Activated CD8-positive, alpha-beta memory T cell treated with anti-CD3 and anti-CD28 coated beads, Interleukin-2, amount 10 ng/mL, durations not matched to agents 7 days and 5 days (primary cell): ENCODE measurements around the gene TBX5. TPM values are rescaled to one million over a fixed set of nuclear protein-coding genes. Genes with fewer than 3 reads are reported as not detected.
A peak's percentile ranks its signal among the peaks of the same experiment; 100 is the strongest.

Source experiments
- ATAC-seq: fragments of 150-1000 bp; cut with Tn5 transposase; one replicate; pipeline ENCODE4 v1.10.0; 2021; ENCODE audit warnings: moderate library complexity
- CTCF ChIA-PET: fragments of 350-600 bp; sonication (Branson Sonifier 250); formaldehyde crosslinking; loops from one replicate; lab custom pipeline; 2021; ENCODE audit warnings: antibody characterized with exemption; lab: Charles Lee
- DNase-seq: peaks from one replicate; pipeline ENCODE4 v3.0.0-alpha.2; 2020
- H3K27ac Mint-ChIP-seq: one replicate; pipeline ENCODE4 v1.8.0; 2021; ENCODE audit warnings: mild to moderate bottlenecking, mixed read lengths
- H3K27me3 Mint-ChIP-seq: one replicate; pipeline ENCODE4 v1.8.0; 2021; ENCODE audit warnings: mixed read lengths
- H3K36me3 Mint-ChIP-seq: one replicate; pipeline ENCODE4 v1.8.0; 2021; ENCODE audit warnings: mild to moderate bottlenecking, mixed read lengths
- H3K4me1 Mint-ChIP-seq: one replicate; pipeline ENCODE4 v1.8.0; 2021; ENCODE audit warnings: mixed read lengths
- H3K4me3 Mint-ChIP-seq: one replicate; pipeline ENCODE4 v1.8.0; 2021; ENCODE audit warnings: mild to moderate bottlenecking, moderate library complexity, mixed read lengths
- H3K9me3 Mint-ChIP-seq: one replicate; pipeline ENCODE4 v1.8.0; 2022; ENCODE audit warnings: low read depth, mixed read lengths
- total RNA-seq, 2 experiments: library from RNA; stranded (reverse); gene quantifications; one replicate each; pipeline ENCODE4 v1.2.3, GENCODE V29; 2021

Gene TBX5
- total RNA-seq, 2 experiments from 2014 or later = not detected

DNA sequence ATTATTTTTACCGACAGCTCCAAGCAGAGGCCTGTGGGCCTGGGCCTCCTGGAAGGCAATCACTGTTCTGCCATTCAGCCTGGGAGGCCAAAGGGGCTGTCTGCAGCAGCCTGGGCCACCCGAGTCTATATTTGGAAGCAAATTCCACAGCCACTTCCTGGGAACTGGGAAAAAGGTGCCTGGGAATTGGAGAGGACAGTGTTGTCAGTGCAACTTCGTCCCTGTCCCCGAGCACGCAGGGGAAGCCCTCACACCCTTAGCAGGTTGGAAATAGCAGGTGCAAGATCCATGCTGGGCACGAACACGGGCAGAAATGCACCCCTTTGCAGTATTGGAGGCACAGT is 9.6 kb upstream of the TBX5 start:
- no peak for ATAC-seq
- Mint-ChIP-seq H3K27me3 (peaks cover 50% of the 10 kb centered on the region), H3K9me3 (peaks cover under 1% of the 10 kb centered on the region), H3K36me3 (no peaks in the 10 kb centered on the region), H3K4me1 (no peaks in the 10 kb centered on the region), H3K4me3 (no peak overlapping the region), H3K27ac (no peak overlapping the region)
- DNase-seq = no peak
- CTCF ChIA-PET = no interaction called here

DNA sequence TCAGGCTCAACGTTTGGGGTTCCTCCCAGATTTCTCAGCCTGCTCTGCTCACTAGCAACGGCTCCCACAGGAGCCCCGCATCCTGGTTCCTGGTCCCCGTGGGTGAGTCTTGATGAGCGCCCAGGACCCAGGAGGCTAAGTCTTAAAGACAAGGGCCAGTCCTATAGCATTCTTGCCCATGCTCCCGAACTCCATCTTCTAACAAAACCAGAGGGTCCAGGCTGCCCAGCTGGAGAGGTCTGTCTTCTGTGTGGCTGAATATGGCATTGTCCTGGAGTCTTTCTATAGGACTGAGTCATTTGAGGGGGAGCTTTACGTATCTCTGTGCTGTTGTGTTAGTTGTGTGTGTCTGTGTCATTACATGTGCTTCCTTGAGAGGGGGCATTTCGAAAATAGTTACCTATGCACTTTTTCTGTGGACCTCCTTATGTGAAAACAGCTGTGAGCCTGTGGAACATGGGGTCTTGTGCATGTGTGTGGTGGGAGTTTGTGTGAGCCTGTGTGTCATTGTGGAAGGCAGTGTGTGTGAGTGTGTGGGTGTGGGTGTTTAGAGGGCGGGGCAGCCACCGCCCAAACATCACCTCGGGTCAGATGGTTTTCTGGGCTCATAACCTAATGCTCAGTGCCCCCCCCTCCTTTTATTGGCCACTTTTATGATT is 9.1 kb upstream of the TBX5 start:
- ATAC-seq (no peak), DNase-seq (no peak)
- Mint-ChIP-seq H3K27ac (no peak overlapping the region), H3K9me3 (peaks cover 4% of the 10 kb centered on the region), H3K4me3 (no peak overlapping the region), H3K27me3 (peaks cover 55% of the 10 kb centered on the region), H3K4me1 (no peaks in the 10 kb centered on the region), H3K36me3 (peaks cover under 1% of the 10 kb centered on the region)
- CTCF ChIA-PET = no interaction called here

DNA sequence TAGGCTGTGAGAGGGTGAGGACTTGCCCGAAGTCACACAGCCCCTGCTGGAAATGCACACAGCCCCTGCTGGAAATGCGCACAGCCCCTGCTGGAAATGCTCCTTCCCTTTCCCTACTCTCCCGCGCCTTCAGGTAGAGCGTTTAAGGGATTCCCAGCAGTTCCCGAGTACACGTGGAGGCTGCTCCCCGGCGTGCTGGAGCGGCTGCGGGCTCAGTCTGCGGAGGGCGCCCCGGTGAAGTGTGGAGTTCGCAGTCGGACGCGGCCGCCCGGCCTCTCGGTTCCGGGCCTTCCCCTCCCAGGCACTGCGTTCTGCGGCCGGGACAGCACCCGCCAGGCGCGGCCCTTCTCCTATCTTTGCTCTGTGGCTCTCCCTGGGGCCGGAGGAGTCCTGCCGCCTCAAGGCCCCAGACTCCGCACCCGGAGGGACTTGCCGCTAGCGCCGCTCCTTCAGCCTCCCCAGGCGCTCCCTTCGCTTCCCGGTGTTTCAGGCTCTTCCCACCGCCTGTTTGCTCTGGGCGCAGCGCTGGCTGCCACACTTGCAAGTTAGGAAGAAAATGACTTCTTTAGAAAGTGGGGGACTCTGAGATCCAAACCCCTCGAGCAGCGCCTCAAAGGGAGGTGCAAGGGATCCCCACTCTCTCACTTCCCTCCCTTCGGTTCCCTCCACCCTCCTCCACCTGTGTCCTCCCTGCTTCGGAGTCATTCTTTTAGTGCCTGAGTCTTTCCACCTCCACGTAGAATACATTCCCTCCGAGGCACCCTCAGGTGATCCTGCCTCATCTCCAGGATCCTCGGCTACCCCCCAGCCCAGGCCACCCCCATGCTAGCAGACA is 8.3 kb upstream of the TBX5 start:
- Mint-ChIP-seq H3K4me3 (no peak overlapping the region), H3K36me3 (peaks cover 3% of the 10 kb centered on the region), H3K9me3 (peaks cover 4% of the 10 kb centered on the region), H3K4me1 (no peaks in the 10 kb centered on the region), H3K27me3 (peaks cover 63% of the 10 kb centered on the region), H3K27ac (no peak overlapping the region)
- DNase-seq (no peak), ATAC-seq (no peak)
- CTCF ChIA-PET = no interaction called here

DNA sequence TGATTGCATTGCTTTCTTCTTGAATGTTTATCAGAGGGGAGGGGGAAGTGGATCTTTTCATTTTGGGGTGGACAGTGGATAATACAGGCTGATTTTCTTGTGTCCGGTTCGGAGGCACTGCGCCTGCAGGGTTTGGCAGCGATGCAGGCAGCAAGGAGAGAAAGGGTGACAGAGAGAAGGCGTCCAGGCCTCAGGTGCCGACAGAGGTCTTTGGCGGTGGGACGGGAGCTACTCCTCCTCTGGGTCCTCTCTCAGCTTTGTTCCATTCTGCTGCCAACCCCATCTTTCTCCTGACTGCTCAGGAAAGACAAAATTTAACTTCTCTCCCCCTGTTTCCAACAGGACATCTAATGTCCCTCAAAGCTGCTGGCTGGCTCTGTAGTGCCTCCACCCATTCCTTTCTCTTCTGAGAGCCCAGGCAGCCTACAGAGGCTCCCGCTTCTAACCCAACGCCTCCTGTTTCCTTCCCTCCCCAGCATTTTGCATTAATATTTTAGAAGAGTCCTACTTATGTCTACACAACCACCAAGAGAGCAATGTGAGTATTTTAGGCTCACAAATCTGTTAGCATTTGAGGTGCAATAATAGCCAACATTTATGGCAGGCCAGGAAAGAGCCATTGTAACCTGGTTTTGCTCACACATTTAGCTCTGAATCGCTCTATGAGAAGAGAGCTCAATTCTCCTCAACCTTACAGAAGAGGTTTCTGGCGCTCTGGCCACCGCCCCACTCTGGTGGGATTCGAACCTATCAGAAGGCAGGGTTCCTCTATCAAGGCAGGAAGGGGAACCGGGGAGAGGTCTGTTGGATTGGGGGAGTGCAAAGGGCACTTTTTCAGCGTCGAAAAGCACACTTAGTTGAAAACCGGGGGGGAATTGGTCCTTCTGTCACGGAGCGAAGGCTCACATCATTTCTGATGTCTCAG is 7.1 kb upstream of the TBX5 start:
- H3K27me3 Mint-ChIP-seq = peaks cover 73% of the 10 kb centered on the region
- DNase-seq (no peak), ATAC-seq (no peak)
- peaks cover 4% of the 10 kb centered on the region for H3K9me3 Mint-ChIP-seq
- no peaks in the 10 kb centered on the region for H3K4me1 Mint-ChIP-seq
- H3K4me3 Mint-ChIP-seq = no peak overlapping the region
- CTCF ChIA-PET = no interaction called here
- no peak overlapping the region for H3K27ac Mint-ChIP-seq
- peaks cover 6% of the 10 kb centered on the region for H3K36me3 Mint-ChIP-seq

DNA sequence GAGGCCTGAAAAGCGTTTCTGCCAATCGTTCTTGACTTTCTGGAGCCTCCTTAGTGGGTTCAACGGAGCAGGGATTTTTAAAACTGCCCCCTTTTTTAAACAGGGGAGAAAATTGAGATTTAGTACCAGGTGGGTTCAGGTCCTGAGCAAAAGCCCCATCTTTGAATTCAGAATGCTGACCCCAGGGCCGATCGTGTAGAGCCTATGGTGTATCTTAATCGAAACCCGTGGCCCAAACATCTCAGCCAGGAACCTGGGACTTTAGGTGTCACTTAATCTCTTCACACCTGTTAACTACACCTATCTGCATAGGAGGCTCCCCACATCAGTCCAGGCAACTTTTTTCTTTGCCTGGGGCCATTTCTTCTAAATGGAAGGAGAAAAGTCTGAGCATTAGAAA is 6.4 kb upstream of the TBX5 start:
- Mint-ChIP-seq H3K36me3 (peaks cover 6% of the 10 kb centered on the region), H3K27ac (no peak overlapping the region), H3K27me3 (peaks cover 81% of the 10 kb centered on the region), H3K9me3 (peaks cover 4% of the 10 kb centered on the region), H3K4me3 (no peak overlapping the region), H3K4me1 (no peaks in the 10 kb centered on the region)
- CTCF ChIA-PET = no interaction called here
- DNase-seq = no peak
- ATAC-seq = no peak

DNA sequence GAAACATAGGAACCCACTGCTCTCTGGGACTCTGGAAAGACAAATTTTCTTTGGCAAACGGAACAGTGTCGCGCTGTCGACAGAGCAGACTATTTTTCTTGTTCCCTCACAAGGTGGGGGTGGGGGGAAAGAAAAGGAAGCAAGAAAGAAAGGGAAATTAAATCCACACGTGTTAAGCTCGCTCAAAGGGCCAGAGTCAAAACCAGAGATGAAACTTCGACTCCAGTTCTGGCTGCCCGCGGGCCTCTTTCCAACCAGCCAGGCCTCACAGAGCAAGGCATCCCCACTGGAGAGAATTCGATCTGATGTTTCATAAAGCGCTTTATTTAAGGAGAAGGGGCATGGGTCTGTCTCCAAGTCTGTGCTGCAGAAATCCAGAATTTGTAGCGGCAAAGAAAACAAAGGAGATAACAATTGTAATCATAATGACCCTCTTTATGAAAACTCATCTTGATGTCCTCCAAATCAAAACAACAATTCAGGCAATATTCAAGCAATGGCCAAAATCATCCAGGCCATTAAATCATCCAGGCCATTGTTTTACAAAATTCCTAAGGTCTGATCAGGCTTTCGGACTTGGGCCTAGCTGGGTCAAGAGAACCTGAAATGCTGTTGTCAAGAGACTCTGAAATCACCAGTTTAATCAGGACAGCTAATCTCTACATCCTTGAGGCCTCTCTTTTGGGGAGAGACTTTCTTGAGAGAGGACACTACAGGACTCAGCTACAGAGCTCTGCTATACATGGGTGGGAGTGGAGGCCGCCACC is 5.3 kb upstream of the TBX5 start:
- no peak for ATAC-seq
- CTCF ChIA-PET = no interaction called here
- no peak for DNase-seq
- H3K27me3 Mint-ChIP-seq = peaks cover 88% of the 10 kb centered on the region
- peaks cover 7% of the 10 kb centered on the region for H3K36me3 Mint-ChIP-seq
- H3K27ac Mint-ChIP-seq = no peak overlapping the region
- H3K9me3 Mint-ChIP-seq = peaks cover 4% of the 10 kb centered on the region
- H3K4me3 Mint-ChIP-seq = no peak overlapping the region
- no peaks in the 10 kb centered on the region for H3K4me1 Mint-ChIP-seq

DNA sequence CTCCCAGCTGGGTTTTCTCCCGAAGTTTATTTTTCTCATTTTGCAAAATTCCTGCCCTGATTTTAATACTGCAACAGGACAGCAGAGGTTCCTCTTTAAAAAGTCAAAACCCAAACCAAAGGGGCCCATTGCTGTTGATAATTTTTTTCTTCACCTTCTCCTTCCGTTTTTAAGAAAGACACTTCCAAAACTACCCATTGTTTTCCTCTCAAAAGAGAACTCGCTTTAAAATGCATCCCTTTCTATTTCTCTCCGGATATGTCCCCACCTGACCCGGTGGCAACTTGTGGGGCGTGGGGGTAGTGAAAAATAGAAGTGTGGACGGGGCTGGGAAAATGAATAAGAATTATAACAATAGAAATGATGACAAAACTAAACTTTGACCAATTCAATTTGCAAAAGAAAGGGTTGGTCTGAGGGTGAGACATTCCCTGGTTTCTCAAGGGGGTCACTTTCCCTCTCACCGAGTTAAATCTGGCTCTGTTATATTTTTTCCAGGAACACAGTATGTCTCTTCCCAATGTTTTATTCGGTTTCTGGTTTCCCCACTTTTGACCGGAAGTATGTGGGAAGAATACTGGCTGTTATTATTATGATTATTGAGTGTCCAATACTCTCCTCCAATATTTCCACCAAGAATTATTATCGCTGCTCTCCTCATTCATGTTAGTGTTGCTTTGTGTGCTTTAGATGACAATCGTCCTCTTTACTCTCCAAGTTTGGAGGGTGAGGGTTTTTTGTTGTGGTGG is 4.1 kb upstream of the TBX5 start:
- DNase-seq (no peak), ATAC-seq (no peak)
- Mint-ChIP-seq H3K27ac (peak overlapping the region; percentile 67), H3K4me1 (no peaks in the 10 kb centered on the region), H3K27me3 (peaks cover 96% of the 10 kb centered on the region), H3K9me3 (peaks cover 4% of the 10 kb centered on the region), H3K36me3 (peaks cover 7% of the 10 kb centered on the region), H3K4me3 (no peak overlapping the region)
- CTCF ChIA-PET = no interaction called here

DNA sequence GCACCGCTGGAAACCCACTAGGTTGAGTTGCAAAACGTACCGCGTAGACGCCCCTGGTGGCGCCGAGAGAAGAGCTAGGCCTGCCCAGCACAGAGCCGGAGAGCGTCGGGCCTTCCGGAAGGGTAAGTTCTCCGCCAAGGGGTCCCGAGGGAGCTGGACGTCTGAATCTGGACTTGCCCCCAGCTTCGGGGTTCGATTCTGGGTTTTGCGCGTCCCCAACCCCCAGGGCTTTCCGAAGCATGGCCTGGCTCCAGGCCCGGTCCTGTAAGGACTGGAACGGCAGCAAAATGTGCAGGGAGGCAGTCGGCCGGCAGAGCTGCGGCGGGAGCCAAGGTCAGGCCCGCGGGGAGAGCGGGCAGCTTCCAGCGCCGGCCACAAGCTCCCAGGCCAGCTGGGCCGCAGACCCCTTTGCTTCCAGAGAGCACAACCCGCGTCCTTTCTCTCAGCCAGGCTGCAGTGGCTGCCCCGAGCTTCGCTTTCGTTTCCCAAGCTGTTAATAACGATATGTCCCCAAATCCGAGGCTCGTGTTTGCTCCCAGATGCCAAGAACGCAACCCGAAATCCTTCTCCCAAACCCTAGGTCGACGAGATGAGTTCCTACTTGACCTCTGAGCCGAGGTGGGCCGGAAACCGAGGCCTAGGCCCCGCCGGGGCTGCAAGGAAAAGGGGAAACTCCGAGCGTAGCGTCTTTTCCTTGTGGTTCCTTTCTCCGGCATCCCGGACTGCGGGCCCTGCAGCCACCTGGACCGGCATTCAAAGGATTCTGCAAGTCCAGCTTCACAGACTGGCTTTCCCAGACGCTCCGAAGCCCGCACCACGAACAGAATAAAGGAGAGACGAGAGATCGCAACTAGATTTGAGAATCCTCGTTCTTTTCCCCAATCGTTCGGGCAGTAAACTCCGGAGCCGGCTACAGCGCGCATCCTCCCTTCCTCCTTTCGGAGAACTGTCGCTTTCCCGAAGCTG is 3.2 kb upstream of the TBX5 start:
- ATAC-seq = no peak
- no peaks in the 10 kb centered on the region for H3K4me1 Mint-ChIP-seq

DNA sequence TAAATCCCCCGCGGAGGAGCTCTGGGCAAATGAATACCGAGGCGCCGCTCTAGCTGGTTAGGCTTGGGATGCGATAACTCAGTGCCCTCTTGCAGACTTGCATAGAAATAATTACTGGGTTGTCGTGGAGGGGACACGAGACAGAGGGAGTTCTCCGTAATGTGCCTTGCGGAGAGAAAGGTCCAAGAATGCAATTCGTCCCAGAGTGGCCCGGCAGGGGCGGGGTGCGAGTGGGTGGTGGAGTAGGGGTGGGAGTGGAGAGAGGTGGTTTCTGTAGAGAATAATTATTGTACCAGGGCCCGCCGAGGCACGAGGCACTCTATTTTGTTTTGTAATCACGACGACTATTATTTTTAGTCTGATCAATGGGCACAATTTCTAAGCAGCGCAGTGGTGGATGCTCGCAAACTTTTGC is 2.5 kb upstream of the TBX5 start:
- peaks cover 4% of the 10 kb centered on the region for H3K9me3 Mint-ChIP-seq
- H3K4me3 Mint-ChIP-seq = no peak overlapping the region
- H3K36me3 Mint-ChIP-seq = peaks cover 7% of the 10 kb centered on the region
- H3K27ac Mint-ChIP-seq = peak overlapping the region; percentile 52
- DNase-seq (no peak), ATAC-seq (no peak)
- H3K27me3 Mint-ChIP-seq = peaks cover 99% of the 10 kb centered on the region
- no peaks in the 10 kb centered on the region for H3K4me1 Mint-ChIP-seq
- CTCF ChIA-PET = no interaction called here

More for the DNA sequence above, 3.2 kb upstream of the TBX5 start:
- peaks cover 7% of the 10 kb centered on the region for H3K36me3 Mint-ChIP-seq
- peaks cover 4% of the 10 kb centered on the region for H3K9me3 Mint-ChIP-seq
- peaks cover 96% of the 10 kb centered on the region for H3K27me3 Mint-ChIP-seq
- no peak overlapping the region for H3K4me3 Mint-ChIP-seq
- CTCF ChIA-PET = no interaction called here
- H3K27ac Mint-ChIP-seq = peak overlapping the region; percentile 52
- DNase-seq = no peak

DNA sequence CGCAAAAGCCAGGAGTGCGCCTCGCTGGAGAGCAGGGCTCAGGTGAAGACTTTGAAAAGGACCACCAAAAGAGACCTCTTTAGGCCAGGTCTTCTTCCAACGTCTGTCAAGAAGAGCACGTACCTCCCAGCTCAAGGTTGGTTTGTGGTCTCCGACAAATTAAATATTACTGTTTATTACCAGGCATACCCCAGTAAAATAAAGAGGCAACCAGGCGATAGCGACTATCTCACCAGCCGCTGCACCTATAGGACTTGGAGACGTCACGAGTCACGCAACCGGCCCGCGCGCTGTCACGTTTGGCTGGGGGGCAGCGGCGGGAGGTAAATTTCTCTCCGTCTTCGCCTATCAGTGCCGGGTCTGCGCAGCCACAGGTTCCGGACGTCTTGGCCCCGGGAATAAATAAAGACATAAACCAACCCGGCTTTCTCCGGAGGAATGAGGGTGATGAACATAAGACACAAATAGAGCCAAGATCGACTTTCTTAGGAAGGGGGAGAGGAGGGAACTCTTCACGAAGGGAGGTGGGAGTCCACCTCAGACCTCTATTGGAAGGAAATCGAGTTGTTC is 2.0 kb upstream of the TBX5 start:
- H3K27me3 Mint-ChIP-seq = peaks cover 99% of the 10 kb centered on the region
- H3K4me3 Mint-ChIP-seq = no peak overlapping the region
- H3K4me1 Mint-ChIP-seq = no peaks in the 10 kb centered on the region
- ATAC-seq (no peak), DNase-seq (no peak)
- peaks cover 7% of the 10 kb centered on the region for H3K36me3 Mint-ChIP-seq
- no peak overlapping the region for H3K27ac Mint-ChIP-seq
- CTCF ChIA-PET = no interaction called here
- H3K9me3 Mint-ChIP-seq = peaks cover 4% of the 10 kb centered on the region

DNA sequence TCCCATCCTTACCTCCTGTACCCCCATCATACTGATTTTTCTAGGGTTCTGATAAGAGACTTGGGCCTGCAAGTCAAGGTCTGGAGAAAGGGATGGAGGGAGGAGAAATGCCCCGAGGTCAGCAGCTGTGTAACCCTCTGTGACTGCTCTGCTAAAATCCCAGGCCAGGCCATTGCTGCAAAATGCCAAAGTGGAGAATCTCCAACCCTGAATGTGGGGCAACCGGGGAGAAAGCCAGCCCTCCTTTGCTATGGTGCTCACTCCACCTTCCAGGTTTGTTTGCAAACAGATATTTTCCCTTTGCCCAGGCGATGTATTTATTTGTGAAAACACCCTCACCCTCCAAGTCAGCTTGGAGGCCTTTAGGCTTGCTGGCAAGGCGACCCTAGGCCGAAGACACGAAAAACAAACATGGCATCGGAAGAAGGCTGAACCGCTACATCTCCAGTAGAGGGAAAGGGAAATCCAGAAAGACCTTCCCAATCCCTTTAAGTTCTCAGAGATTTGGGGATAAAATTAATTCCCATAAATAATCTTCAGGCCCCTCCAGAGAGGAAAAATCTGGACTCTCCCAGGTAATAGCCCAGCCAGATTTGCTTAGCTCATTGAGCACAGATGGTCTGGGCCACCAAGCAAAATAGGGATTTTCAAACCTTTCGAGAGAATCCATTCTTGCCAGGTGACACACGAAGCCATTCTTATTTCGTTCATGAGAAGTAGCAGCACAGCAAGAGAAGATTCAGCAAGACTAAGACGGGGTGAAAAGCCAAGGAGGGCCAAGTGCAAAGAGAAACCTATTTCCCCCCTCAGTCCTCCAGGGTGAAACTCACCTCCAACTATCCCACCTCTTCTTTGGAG is 1.3 kb upstream of the TBX5 start:
- CTCF ChIA-PET = no interaction called here
- Mint-ChIP-seq H3K9me3 (peaks cover 4% of the 10 kb centered on the region), H3K36me3 (peaks cover 7% of the 10 kb centered on the region), H3K27ac (no peak overlapping the region), H3K27me3 (peaks cover 97% of the 10 kb centered on the region), H3K4me1 (no peaks in the 10 kb centered on the region), H3K4me3 (no peak overlapping the region)
- ATAC-seq (no peak), DNase-seq (no peak)
